GM18520 (cell line): ENCODE data around the gene BCAS3.

Source experiments
- ATAC-seq: cut with Tn5 transposase; IDR thresholded peaks from one replicate; pipeline ENCODE4 v1.9.1; 2021; ENCODE audit not compliant: unreplicated experiment

BCAS3 gene

GRCh38 chr17:61372436-61372835, 694.8 kb downstream of the BCAS3 start:
- ATAC-seq = no peak

- no peak for ATAC-seq
Measured at GRCh38 chr17:61376931-61377838, 699.5 kb downstream of the BCAS3 start.

- no peak for ATAC-seq
Measured at GRCh38 chr17:61378658-61379456, 701.2 kb downstream of the BCAS3 start.

GRCh38 chr17:61379457-61380216, 702.0 kb downstream of the BCAS3 start:
- no peak for ATAC-seq

- ATAC-seq = no peak
Measured at GRCh38 chr17:61380217-61380835, 702.7 kb downstream of the BCAS3 start.

- no peak for ATAC-seq
Measured at GRCh38 chr17:61380836-61381525, 703.3 kb downstream of the BCAS3 start.

GRCh38 chr17:61381537-61381936, 703.9 kb downstream of the BCAS3 start:
- ATAC-seq = no peak

- ATAC-seq = no peak
Measured at GRCh38 chr17:61382796-61383688, 705.4 kb downstream of the BCAS3 start.

- no peak for ATAC-seq
Measured at GRCh38 chr17:61383689-61384201, 706.1 kb downstream of the BCAS3 start.

- ATAC-seq = no peak
Measured at GRCh38 chr17:61384354-61384691, 706.7 kb downstream of the BCAS3 start.

- ATAC-seq = no peak
Measured at GRCh38 chr17:61384692-61385576, 707.3 kb downstream of the BCAS3 start.

- ATAC-seq = no peak
Measured at GRCh38 chr17:61385577-61386236, 708.1 kb downstream of the BCAS3 start.

GRCh38 chr17:61386251-61386650, 708.6 kb downstream of the BCAS3 start:
- ATAC-seq = no peak

- no peak for ATAC-seq
Measured at GRCh38 chr17:61387011-61387410, 709.4 kb downstream of the BCAS3 start.

GRCh38 chr17:61387511-61388305, 710.1 kb downstream of the BCAS3 start:
- ATAC-seq = no peak

GRCh38 chr17:61388561-61389356, 711.1 kb downstream of the BCAS3 start:
- no peak for ATAC-seq
